Left lung (tissue), 14 donors: Measurements from ENCODE around the gene GPRC6A. TPM values are rescaled to one million over a fixed set of nuclear protein-coding genes. Genes with fewer than 3 reads are reported as not detected.

Source experiments
- ATAC-seq: fragments of 200-7000 bp; cut with Tn5 transposase; one replicate; pipeline ENCODE4 v1.9.1; 2020; ENCODE audit warnings: moderate library complexity
- DNase-seq, 4 donors: peaks; one replicate each; pipeline ENCODE4 v3.0.0-alpha.2; 2013 to 2020
- H3K27ac ChIP-seq, 2 donors: fragments of 200-600 bp; sonication (generic) in 1 of 2; one replicate each; pipeline versions ENCODE4 v1.5.0 to v1.8.0; 2020 to 2021
- H3K27me3 ChIP-seq, 2 donors: fragments of 200-600 bp; sonication (generic) in 1 of 2; one replicate each; pipeline versions ENCODE4 v1.5.0 to v1.8.0; 2020 to 2021
- H3K36me3 ChIP-seq, 2 donors: fragments of 200-600 bp; sonication (generic) in 1 of 2; one replicate each; pipeline versions ENCODE4 v1.5.0 to v1.8.0; 2020 to 2021
- H3K4me1 ChIP-seq, 2 donors: fragments of 200-600 bp; one replicate each; pipeline ENCODE4 v1.8.0; 2021
- H3K4me3 ChIP-seq, 2 donors: fragments of 200-600 bp; sonication (generic) in 1 of 2; one replicate each; pipeline versions ENCODE4 v1.5.0 to v1.8.0; 2020 to 2021; ENCODE audit warnings: mild to moderate bottlenecking in 1 of 2
- H3K9me3 ChIP-seq, 2 donors: fragments of 200-600 bp; sonication (generic) in 1 of 2; one replicate each; pipeline versions ENCODE4 v1.5.0 to v1.8.0; 2020 to 2021
- intact Hi-C, 2 donors: fragments of 100-400 bp; cut with DNase I; formaldehyde crosslinking; loops; one replicate each; pipeline versions ENCODE4 v1.11.2 to v1.14.2; 2022
- long read RNA-seq, 12 donors: library from polyadenylated mRNA in 2 of 12; unstranded in 2 of 12; transcript quantifications; one replicate each; pipeline ENCODE4 v2.0.0 and lab custom pipeline, GENCODE V29; 2019 to 2026
- polyA plus RNA-seq, 6 donors: library from polyadenylated mRNA; unstranded; fragments of 120-200 nt; gene quantifications; one replicate each; pipeline ENCODE4 v1.2.1, GENCODE V29; 2013; ENCODE audit not compliant: insufficient read length in 6 of 6
- total RNA-seq, 2 donors: library from RNA; stranded (reverse); fragmentation: NEBNext Ultra II Directional; extraction: Animal tissue kit (Norgen Biotek cat#: 25700); gene quantifications; one replicate each; pipeline ENCODE4 v1.2.1, GENCODE V29; 2021
- TF ChIP-seq, protein P1 (sequence below), 2 donors: fragments of 200-600 bp; sonication (generic) in 1 of 2; IDR thresholded peaks; one replicate each; pipeline versions ENCODE4 v1.5.0 to v1.8.0; 2021; ENCODE audit warnings: antibody characterized with exemption in 2 of 2
- donor health status: DM: no; HTN: yes; CAD: no.
- donor health status: DM: no; HTN: no; CAD: no.

Gene GPRC6A
- total RNA-seq: under 1 TPM in 1 of 2 donors, not detected in 1; 0.12 TPM
- polyA plus RNA-seq: under 1 TPM; 0.10 to 0.33 (median 0.13) TPM
- long read RNA-seq, donor 1: 0 reads
- long read RNA-seq, donor 2: 0 reads
- long read RNA-seq, donor 3: 0 reads
- long read RNA-seq, donor 4: 0 reads
- long read RNA-seq, donor 5: 0 reads
- long read RNA-seq, donor 6: 0 reads
- long read RNA-seq, donor 7: 0 reads
- long read RNA-seq, donor 8: 0 reads
- long read RNA-seq, donor 9: 0 reads
- long read RNA-seq, donor 10: 0 reads
- long read RNA-seq, donor 11: 0 reads
- long read RNA-seq, donor 12: 0 reads

- no peak for DNase-seq
- ATAC-seq: peak; percentile 44
- H3K4me3 ChIP-seq: no peak within 1 kb of the TSS
- no peaks in the 10 kb centered on the region for H3K36me3 ChIP-seq
- H3K4me1 ChIP-seq: no peaks in the 10 kb centered on the region
- no peak within 1 kb of the TSS for H3K27ac ChIP-seq
- TF ChIP-seq, protein P1, sequence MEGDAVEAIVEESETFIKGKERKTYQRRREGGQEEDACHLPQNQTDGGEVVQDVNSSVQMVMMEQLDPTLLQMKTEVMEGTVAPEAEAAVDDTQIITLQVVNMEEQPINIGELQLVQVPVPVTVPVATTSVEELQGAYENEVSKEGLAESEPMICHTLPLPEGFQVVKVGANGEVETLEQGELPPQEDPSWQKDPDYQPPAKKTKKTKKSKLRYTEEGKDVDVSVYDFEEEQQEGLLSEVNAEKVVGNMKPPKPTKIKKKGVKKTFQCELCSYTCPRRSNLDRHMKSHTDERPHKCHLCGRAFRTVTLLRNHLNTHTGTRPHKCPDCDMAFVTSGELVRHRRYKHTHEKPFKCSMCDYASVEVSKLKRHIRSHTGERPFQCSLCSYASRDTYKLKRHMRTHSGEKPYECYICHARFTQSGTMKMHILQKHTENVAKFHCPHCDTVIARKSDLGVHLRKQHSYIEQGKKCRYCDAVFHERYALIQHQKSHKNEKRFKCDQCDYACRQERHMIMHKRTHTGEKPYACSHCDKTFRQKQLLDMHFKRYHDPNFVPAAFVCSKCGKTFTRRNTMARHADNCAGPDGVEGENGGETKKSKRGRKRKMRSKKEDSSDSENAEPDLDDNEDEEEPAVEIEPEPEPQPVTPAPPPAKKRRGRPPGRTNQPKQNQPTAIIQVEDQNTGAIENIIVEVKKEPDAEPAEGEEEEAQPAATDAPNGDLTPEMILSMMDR (IDR thresholded peaks at IDR 0.05): no peak
- H3K27me3 ChIP-seq: no peaks in the 10 kb centered on the region
- intact Hi-C loops: no loop called here
- peaks cover 0 to 11% of the 10 kb centered on the region in 2 donors for H3K9me3 ChIP-seq
Observed at GRCh38 chr6:116828983-116829382, at the start of gene GPRC6A. Gene GPRC6A (minus strand): TSS chr6:116829083. CDS start chr6:116829013, 70 bp downstream.

GRCh38 chr6:116877743-116878142 lies 48.9 kb upstream of the GPRC6A start:
- no peak for DNase-seq
- no peak for ATAC-seq
- H3K27ac ChIP-seq: no peak overlapping the region

DNA sequence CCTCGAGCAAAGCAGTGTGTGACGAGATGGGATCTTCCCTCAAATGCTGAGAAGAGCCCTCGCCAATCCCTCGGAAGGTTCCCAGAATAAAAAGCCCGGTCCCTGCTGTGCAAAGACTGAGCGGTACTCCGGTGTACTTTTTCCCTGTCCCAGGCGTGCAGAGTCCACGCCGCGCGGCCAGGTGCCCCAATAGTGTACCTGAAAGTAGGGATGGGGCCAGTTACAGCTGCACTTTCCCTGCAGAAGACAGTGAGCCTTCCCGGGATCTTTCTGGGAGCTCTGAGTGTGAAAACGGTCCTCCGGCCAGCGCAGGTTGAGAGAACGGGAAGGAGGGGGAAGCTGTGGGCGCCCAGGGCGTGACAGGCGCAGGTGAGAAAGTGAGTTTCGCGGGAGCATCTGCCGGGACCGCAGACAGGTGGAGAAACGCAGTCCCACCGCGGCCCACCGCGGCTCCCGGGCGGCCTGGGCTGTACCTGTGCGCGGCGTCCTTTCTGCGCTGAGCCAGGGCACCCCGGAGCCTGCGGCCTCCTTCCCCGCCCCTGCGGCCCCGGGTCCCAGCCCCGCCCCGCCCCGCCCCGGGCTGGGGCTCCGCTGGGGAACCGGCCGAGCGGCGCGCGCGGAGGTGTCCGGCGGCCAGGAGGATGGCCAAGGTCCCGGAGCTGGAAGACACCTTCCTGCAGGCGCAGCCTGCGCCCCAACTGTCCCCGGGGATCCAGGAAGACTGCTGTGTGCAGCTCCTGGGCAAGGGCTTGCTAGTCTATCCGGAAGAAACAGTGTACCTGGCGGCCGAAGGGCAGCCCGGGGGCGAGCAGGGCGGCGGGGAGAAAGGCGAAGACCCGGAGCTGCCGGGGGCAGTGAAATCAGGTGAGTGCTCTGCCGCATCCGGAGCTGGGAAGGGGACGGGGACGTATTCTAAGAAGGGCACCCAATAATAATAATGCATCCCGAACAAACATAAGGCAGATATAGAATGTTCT lies 48.0 kb upstream of the GPRC6A start, which contains the start of gene RFX6:
RFX6 (plus strand) TSS at position 608 of the 977 bp plus-strand sequence; CDS start at position 642, 34 bp downstream.
- H3K4me3 ChIP-seq: peak within 1 kb of the TSS in 1 of 2 donors; percentile 28
- DNase-seq (peak in 2 of 4 donors; percentile 29 to 79), ATAC-seq (peak; percentile 95)
- peaks cover 0 to 10% of the 10 kb centered on the region in 2 donors for H3K4me1 ChIP-seq
- H3K27me3 ChIP-seq: peaks cover 44 to 55% of the 10 kb centered on the region in 2 donors
- peaks cover 0 to 8% of the 10 kb centered on the region in 2 donors for H3K9me3 ChIP-seq
- TF ChIP-seq, protein P1 (IDR thresholded peaks at IDR 0.05): no peak
- no peaks in the 10 kb centered on the region for H3K36me3 ChIP-seq
- no peak within 1 kb of the TSS for H3K27ac ChIP-seq
- intact Hi-C loops: no loop called here

More at GRCh38 chr6:116877743-116878142, 48.9 kb upstream of the GPRC6A start:
- Histone ChIP-seq H3K27me3 (peaks cover 44 to 55% of the 10 kb centered on the region in 2 donors), H3K4me1 (peaks cover 0 to 10% of the 10 kb centered on the region in 2 donors), H3K9me3 (peaks cover 0 to 1% of the 10 kb centered on the region in 2 donors), H3K4me3 (no peak overlapping the region), H3K36me3 (no peaks in the 10 kb centered on the region)
- TF ChIP-seq, protein P1 (IDR thresholded peaks at IDR 0.05): no peak
- intact Hi-C loops: no loop called here

DNA sequence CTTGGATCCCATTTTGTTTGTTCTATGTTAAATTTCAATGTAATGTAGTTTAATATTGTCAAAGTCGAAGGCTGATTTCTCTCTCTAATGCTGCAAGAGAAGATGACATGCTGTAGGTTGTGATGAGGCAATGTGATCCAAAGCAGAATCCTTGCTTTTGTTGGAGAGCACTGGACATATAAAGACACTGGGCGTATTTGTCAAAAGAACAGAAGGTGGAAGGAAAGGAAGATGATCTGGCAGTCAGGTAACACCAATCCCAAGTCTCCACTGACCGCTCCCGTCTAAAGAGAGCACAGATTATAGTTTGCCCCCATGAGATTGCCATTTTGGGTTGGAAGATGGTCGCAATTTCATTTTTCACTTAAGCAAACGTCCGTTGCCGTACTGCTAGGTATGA lies 47.2 kb upstream of the GPRC6A start:
- TF ChIP-seq, protein P1 (IDR thresholded peaks at IDR 0.05): no peak
- no peak for ATAC-seq

More for the DNA sequence above, 47.2 kb upstream of the GPRC6A start:
- peaks cover 0 to 8% of the 10 kb centered on the region in 2 donors for H3K9me3 ChIP-seq
- H3K27me3 ChIP-seq: peaks cover 44 to 55% of the 10 kb centered on the region in 2 donors
- no peak overlapping the region for H3K4me3 ChIP-seq
- no peak for DNase-seq
- peaks cover 0 to 10% of the 10 kb centered on the region in 2 donors for H3K4me1 ChIP-seq
- intact Hi-C loops: no loop called here
- no peak overlapping the region for H3K27ac ChIP-seq
- H3K36me3 ChIP-seq: no peaks in the 10 kb centered on the region
